OCI-LY3 (cell line): ENCODE data around the gene PKP4.

Source experiments
- H2AFZ ChIP-seq: fragments of 200-600, 300-600 bp; shearing (Covaris generic); 2 replicates; pipeline ENCODE4 v1.6.0; 2014; ENCODE audit warnings: antibody characterized with exemption, low read depth, low read length
- H3K27ac ChIP-seq: fragments of 200-600, 300-600 bp; sonication (generic); 2 replicates; pipeline ENCODE4 v1.5.1; 2014; ENCODE audit warnings: mild to moderate bottlenecking, low read length, moderate library complexity, mixed read lengths
- H3K27me3 ChIP-seq: fragments of 200-600, 300-600 bp; sonication (generic); 2 replicates; pipeline ENCODE4 v1.6.1; 2014; ENCODE audit warnings: low read depth, low read length, mixed read lengths
- H3K36me3 ChIP-seq: fragments of 200-600, 300-600 bp; sonication (generic); replicated peaks from 2 replicates; pipeline ENCODE3; 2014; ENCODE audit warnings: low read depth, low read length, mixed read lengths
- H3K4me1 ChIP-seq: fragments of 300-600, 200-600 bp; sonication (generic); 2 replicates; pipeline ENCODE4 v1.6.1; 2014; ENCODE audit warnings: low read length, mixed read lengths
- H3K4me2 ChIP-seq: fragments of 200-600, 300-600 bp; sonication (generic); 2 replicates; pipeline ENCODE4 v1.6.1; 2014; ENCODE audit warnings: low read length, mixed read lengths
- H3K4me3 ChIP-seq: fragments of 300-600, 200-600 bp; sonication (generic); 2 replicates; pipeline ENCODE4 v1.5.1; 2014; ENCODE audit warnings: antibody characterized with exemption, mild to moderate bottlenecking, low read length, moderate library complexity
- H3K79me2 ChIP-seq: fragments of 300-600, 200-600 bp; shearing (Covaris generic); 2 replicates; pipeline ENCODE4 v1.6.1; 2014; ENCODE audit warnings: mild to moderate bottlenecking, low read length, mixed read lengths
- H3K9ac ChIP-seq: fragments of 300-600, 200-600 bp; shearing (Covaris generic); 2 replicates; pipeline ENCODE4 v1.6.0; 2014; ENCODE audit warnings: mild to moderate bottlenecking, low read length, moderate library complexity
- H3K9me3 ChIP-seq: fragments of 200-600, 300-600 bp; shearing (Covaris generic); 2 replicates; pipeline ENCODE4 v1.6.1; 2014; ENCODE audit warnings: low read length, mixed read lengths; ENCODE audit not compliant: insufficient read depth
- H4K20me1 ChIP-seq: fragments of 200-600, 300-600 bp; sonication (generic); 2 replicates; pipeline ENCODE4 v1.6.1; 2016; ENCODE audit warnings: low read length, mixed read lengths; ENCODE audit not compliant: insufficient read depth
- EZH2phosphoT487 ChIP-seq: fragments of 200-600 bp; shearing (Covaris generic); IDR thresholded peaks from 2 replicates; pipeline ENCODE4 v1.6.1; 2018; ENCODE audit warnings: antibody characterized with exemption, mixed run types, low read depth
- TF ChIP-seq, protein P1 (sequence below): fragments of 200-600, 300-600 bp; sonication (generic); IDR thresholded peaks from 2 replicates; pipeline ENCODE4 v1.5.1; 2014; ENCODE audit warnings: antibody characterized with exemption, low read length, low read depth

The PKP4 gene

DNA sequence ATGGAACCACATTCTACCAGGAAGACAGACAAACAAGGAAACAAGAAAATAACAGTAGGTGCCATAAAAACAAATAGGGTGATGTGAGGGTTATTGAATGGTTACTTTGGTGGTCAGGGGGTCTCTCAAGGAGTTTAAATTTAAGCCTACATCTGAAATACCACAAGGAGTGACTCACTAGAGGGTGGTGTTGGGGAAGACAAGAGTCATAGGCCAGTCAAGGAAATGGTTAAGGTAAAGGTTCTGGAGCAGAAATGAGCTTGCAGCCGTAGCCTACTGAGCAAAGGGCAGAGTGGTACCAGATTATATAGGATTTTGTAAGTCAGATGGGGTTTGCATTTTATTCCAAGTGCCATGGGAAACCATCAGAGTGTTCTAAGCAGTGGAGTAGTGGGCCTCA lies 202.7 kb downstream of the PKP4 start:
- H3K9ac ChIP-seq, result no peak overlapping the region
- no peak overlapping the region for H2AFZ ChIP-seq
- peaks cover 3% of the 10 kb centered on the region for H3K36me3 ChIP-seq
- no peak overlapping the region for H3K27ac ChIP-seq
- TF ChIP-seq EZH2phosphoT487, result no peak
- TF ChIP-seq, protein P1, sequence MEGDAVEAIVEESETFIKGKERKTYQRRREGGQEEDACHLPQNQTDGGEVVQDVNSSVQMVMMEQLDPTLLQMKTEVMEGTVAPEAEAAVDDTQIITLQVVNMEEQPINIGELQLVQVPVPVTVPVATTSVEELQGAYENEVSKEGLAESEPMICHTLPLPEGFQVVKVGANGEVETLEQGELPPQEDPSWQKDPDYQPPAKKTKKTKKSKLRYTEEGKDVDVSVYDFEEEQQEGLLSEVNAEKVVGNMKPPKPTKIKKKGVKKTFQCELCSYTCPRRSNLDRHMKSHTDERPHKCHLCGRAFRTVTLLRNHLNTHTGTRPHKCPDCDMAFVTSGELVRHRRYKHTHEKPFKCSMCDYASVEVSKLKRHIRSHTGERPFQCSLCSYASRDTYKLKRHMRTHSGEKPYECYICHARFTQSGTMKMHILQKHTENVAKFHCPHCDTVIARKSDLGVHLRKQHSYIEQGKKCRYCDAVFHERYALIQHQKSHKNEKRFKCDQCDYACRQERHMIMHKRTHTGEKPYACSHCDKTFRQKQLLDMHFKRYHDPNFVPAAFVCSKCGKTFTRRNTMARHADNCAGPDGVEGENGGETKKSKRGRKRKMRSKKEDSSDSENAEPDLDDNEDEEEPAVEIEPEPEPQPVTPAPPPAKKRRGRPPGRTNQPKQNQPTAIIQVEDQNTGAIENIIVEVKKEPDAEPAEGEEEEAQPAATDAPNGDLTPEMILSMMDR, result no peak
- no peaks in the 10 kb centered on the region for H4K20me1 ChIP-seq
- no peak overlapping the region for H3K4me2 ChIP-seq
- no peaks in the 10 kb centered on the region for H3K79me2 ChIP-seq
- no peaks in the 10 kb centered on the region for H3K4me1 ChIP-seq
- H3K27me3 ChIP-seq, result no peaks in the 10 kb centered on the region
- H3K4me3 ChIP-seq, result no peak overlapping the region
- H3K9me3 ChIP-seq, result no peaks in the 10 kb centered on the region

DNA sequence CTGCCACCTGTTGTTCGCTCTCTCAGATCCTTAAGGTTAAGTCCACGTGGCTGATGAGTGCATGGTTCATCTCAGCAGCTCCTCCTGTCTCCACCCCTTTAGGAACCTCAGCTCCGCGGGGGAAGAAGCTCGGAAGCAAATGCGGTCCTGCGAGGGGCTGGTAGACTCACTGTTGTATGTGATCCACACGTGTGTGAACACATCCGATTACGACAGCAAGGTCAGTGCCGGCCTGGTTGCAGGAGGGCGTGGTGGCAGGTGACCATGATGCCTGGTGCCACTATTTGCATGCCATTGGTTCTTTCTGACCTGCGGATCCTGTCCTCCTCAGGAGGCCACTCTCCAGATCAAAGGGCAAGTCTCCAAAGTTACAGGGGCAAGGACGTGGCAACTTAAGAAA lies 204.5 kb downstream of the PKP4 start:
- no peak overlapping the region for H3K27ac ChIP-seq
- no peak for TF ChIP-seq EZH2phosphoT487
- TF ChIP-seq, protein P1, result no peak
- H3K79me2 ChIP-seq, result no peaks in the 10 kb centered on the region
- H3K9me3 ChIP-seq, result no peaks in the 10 kb centered on the region
- no peaks in the 10 kb centered on the region for H4K20me1 ChIP-seq
- H3K9ac ChIP-seq, result no peak overlapping the region
- H3K4me2 ChIP-seq, result no peak overlapping the region
- no peak overlapping the region for H2AFZ ChIP-seq
- no peaks in the 10 kb centered on the region for H3K4me1 ChIP-seq
- H3K4me3 ChIP-seq, result no peak overlapping the region
- peaks cover 6% of the 10 kb centered on the region for H3K36me3 ChIP-seq
- H3K27me3 ChIP-seq, result no peaks in the 10 kb centered on the region

DNA sequence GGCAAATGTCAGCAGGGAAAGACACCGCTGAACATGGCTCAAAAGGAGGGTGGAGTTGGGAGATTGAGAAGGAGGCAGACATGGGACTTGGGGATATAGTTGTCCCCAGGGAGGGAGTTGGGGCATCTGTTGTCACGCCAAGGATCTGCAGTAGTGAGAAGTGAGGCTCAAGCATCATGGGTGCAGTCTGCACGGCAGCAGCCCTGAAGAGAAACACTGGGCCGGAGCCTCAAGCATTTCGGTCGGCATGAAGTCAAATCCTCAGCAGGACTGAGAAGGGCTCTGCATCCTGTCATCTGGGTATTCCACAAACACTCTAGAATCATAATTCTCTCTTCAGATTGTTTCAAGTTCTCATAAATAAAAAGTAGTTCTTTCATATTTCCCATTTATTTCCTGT lies 205.7 kb downstream of the PKP4 start:
- no peak overlapping the region for H3K9ac ChIP-seq
- TF ChIP-seq EZH2phosphoT487, result no peak
- TF ChIP-seq, protein P1, result no peak
- H3K79me2 ChIP-seq, result no peaks in the 10 kb centered on the region
- H3K36me3 ChIP-seq, result peaks cover 13% of the 10 kb centered on the region
- H2AFZ ChIP-seq, result no peak overlapping the region
- H4K20me1 ChIP-seq, result no peaks in the 10 kb centered on the region
- H3K9me3 ChIP-seq, result no peaks in the 10 kb centered on the region
- H3K4me3 ChIP-seq, result no peak overlapping the region
- no peak overlapping the region for H3K27ac ChIP-seq
- H3K27me3 ChIP-seq, result no peaks in the 10 kb centered on the region
- no peak overlapping the region for H3K4me2 ChIP-seq
- no peaks in the 10 kb centered on the region for H3K4me1 ChIP-seq

DNA sequence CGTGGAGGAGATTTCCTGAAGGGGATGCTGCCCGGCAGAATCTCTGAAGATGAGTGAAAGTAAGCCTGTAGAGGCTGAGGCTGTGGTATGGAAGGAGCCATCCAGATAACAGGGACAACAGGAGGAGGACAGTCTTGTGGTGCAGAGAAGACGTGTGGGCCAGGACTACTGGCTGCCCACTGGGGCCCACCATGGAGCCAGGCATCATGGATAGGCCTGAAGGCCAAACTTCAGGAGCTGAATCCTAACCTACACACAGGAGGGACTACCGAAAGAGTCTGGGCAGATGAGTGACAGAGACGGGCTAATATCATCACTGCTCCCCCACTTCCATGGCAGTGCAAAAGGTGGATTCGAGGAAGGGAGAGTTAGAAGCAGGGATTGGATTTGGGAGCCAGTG lies 207.0 kb downstream of the PKP4 start:
- Histone ChIP-seq H3K27ac (no peak overlapping the region), H3K27me3 (no peaks in the 10 kb centered on the region), H3K36me3 (peaks cover 15% of the 10 kb centered on the region), H3K9ac (no peak overlapping the region), H3K9me3 (no peaks in the 10 kb centered on the region), H4K20me1 (no peaks in the 10 kb centered on the region), H3K4me2 (no peak overlapping the region), H3K79me2 (no peaks in the 10 kb centered on the region), H3K4me1 (no peaks in the 10 kb centered on the region), H3K4me3 (no peak overlapping the region), H2AFZ (no peak overlapping the region)
- no peak for TF ChIP-seq EZH2phosphoT487
- TF ChIP-seq, protein P1, result no peak
